ENCODE data around the gene TRIM61.

- TF ChIP-seq POLR2AphosphoS5 (IDR thresholded peaks at IDR 0.05; ENCODE audit: borderline replicate concordance, low read depth, low read length) (no peak), EZH2 (IDR thresholded peaks at IDR 0.05) (no peak)
These were observed 44.2 kb downstream of the TRIM61 start for GRCh38 chr4:164933244-164933643.
